IMR-90 (cell line): ENCODE measurements around the gene TLCD1. TPM values are rescaled to one million over a fixed set of nuclear protein-coding genes. Genes with fewer than 3 reads are reported as not detected.

Source experiments
- ATAC-seq: fragments of 200-7000 bp; cut with Tn5 transposase; 2 replicates; pipeline ENCODE4 v1.9.1; 2020; ENCODE audit warnings: low read depth, mild to moderate bottlenecking, moderate library complexity
- BruUV-seq: library from RNA; stranded (reverse); fragments of 400-500 nt; replicated peaks from 2 replicates; lab custom pipeline; 2021; lab: Mats Ljungman, UMichigan
- CTCF ChIA-PET: fragments of 300-600 bp; formaldehyde crosslinking; extraction: SDS; loops from one replicate; lab custom pipeline; 2021; ENCODE audit warnings: antibody characterized with exemption; lab: Yijun Ruan, JAX
- POLR2A ChIA-PET: fragments of 300-600 bp; sonication (Branson Sonifier 250); formaldehyde crosslinking; loops from one replicate; lab custom pipeline; 2022; ENCODE audit warnings: antibody characterized with exemption; ENCODE audit not compliant: unreplicated experiment; lab: Charles Lee
- DNase-seq: peaks from one replicate; pipeline ENCODE4 v3.0.0; 2013
- H2AFZ ChIP-seq: replicated peaks from 2 replicates; pipeline ENCODE3; 2013; ENCODE audit warnings: low read length, mild to moderate bottlenecking; ENCODE audit not compliant: poor library complexity
- H2AK5ac ChIP-seq: 2 replicates; pipeline ENCODE4 v1.6.1; 2013; ENCODE audit warnings: low read depth, low read length, inconsistent platforms
- H2AK9ac ChIP-seq: replicated peaks from 2 replicates; pipeline ENCODE3; 2013; ENCODE audit warnings: mild to moderate bottlenecking, low read depth, low read length, moderate library complexity; ENCODE audit not compliant: poor library complexity
- H2BK120ac ChIP-seq: 2 replicates; pipeline ENCODE4 v1.6.1; 2013; ENCODE audit warnings: low read depth, low read length, inconsistent platforms
- H2BK15ac ChIP-seq: 3 replicates; pipeline ENCODE4 v1.6.1; 2013; ENCODE audit warnings: low read depth, low read length, inconsistent platforms
- H2BK20ac ChIP-seq: 2 replicates; pipeline ENCODE4 v1.6.1; 2013; ENCODE audit warnings: low read depth, mild to moderate bottlenecking, inconsistent platforms, low read length, moderate library complexity
- H2BK5ac ChIP-seq: 2 replicates; pipeline ENCODE4 v1.6.1; 2013; ENCODE audit warnings: mild to moderate bottlenecking, low read depth, low read length, inconsistent platforms; ENCODE audit not compliant: poor library complexity, severe bottlenecking
- H3K14ac ChIP-seq: replicated peaks from 2 replicates; pipeline ENCODE4 v1.6.1; 2013; ENCODE audit warnings: low read depth, low read length, inconsistent platforms
- H3K18ac ChIP-seq: 2 replicates; pipeline ENCODE4 v1.6.1; 2013; ENCODE audit warnings: low read depth, low read length, control low read depth
- H3K23ac ChIP-seq: 2 replicates; pipeline ENCODE4 v1.6.1; 2013; ENCODE audit warnings: low read depth, low read length, inconsistent platforms
- H3K27ac ChIP-seq: 2 replicates; pipeline ENCODE4 v1.5.1; 2013; ENCODE audit warnings: mild to moderate bottlenecking, control low read depth, low read length; ENCODE audit not compliant: insufficient read depth
- H3K27me3 ChIP-seq: 2 replicates; pipeline ENCODE4 v1.6.1; 2013; ENCODE audit warnings: low read length; ENCODE audit not compliant: control insufficient read depth, insufficient read depth
- H3K36me3 ChIP-seq: 2 replicates; pipeline ENCODE4 v1.6.1; 2013; ENCODE audit warnings: low read length, mixed read lengths; ENCODE audit not compliant: control insufficient read depth, insufficient read depth
- H3K4ac ChIP-seq: 2 replicates; pipeline ENCODE4 v1.6.1; 2013; ENCODE audit warnings: low read depth, low read length, inconsistent platforms
- H3K4me1 ChIP-seq: 2 replicates; pipeline ENCODE4 v1.6.1; 2013; ENCODE audit warnings: low read length, mixed read lengths; ENCODE audit not compliant: control insufficient read depth, insufficient read depth
- H3K4me2 ChIP-seq: 2 replicates; pipeline ENCODE4 v1.6.1; 2013; ENCODE audit warnings: low read depth, mild to moderate bottlenecking, control low read depth, low read length, moderate library complexity
- H3K4me3 ChIP-seq: 2 replicates; pipeline ENCODE4 v1.5.1; 2013; ENCODE audit warnings: low read depth, mild to moderate bottlenecking, control low read depth, low read length, moderate library complexity; ENCODE audit not compliant: insufficient read depth
- H3K56ac ChIP-seq: 2 replicates; pipeline ENCODE4 v1.6.1; 2013; ENCODE audit warnings: low read length, inconsistent platforms; ENCODE audit not compliant: insufficient read depth; ENCODE audit errors: extremely low read depth
- H3K79me1 ChIP-seq, 2 experiments: 2 replicates each; pipeline ENCODE4 v1.6.1; 2013; ENCODE audit warnings: low read length in 2 of 2, inconsistent platforms in 1 of 2, low read depth in 1 of 2
- H3K9ac ChIP-seq: 2 replicates; pipeline ENCODE4 v1.6.1; 2013; ENCODE audit warnings: low read depth, low read length, control low read depth
- H3K9me1 ChIP-seq: 2 replicates; pipeline ENCODE4 v1.6.1; 2013; ENCODE audit warnings: low read length, inconsistent platforms; ENCODE audit not compliant: insufficient read depth
- H3K9me3 ChIP-seq: 2 replicates; pipeline ENCODE4 v1.6.1; 2013; ENCODE audit warnings: low read length; ENCODE audit not compliant: control insufficient read depth, insufficient read depth
- H4K20me1 ChIP-seq: 2 replicates; pipeline ENCODE4 v1.6.1; 2013; ENCODE audit warnings: low read length, inconsistent platforms; ENCODE audit not compliant: insufficient read depth
- H4K5ac ChIP-seq: 2 replicates; pipeline ENCODE4 v1.6.1; 2013; ENCODE audit warnings: mild to moderate bottlenecking, low read depth, low read length, control low read depth
- H4K8ac ChIP-seq, 2 experiments: 2 replicates each; pipeline ENCODE4 v1.6.1; 2013; ENCODE audit warnings: low read depth in 2 of 2, low read length in 2 of 2, control low read depth in 1 of 2, inconsistent platforms in 1 of 2
- H4K91ac ChIP-seq: 2 replicates; pipeline ENCODE4 v1.6.1; 2013; ENCODE audit warnings: low read depth, low read length, inconsistent platforms; ENCODE audit not compliant: insufficient read depth
- BHLHE40 ChIP-seq: fragments of 150-350 bp; IDR thresholded peaks from 2 replicates; pipeline ENCODE4 v1.6.1; 2016; ENCODE audit warnings: mild to moderate bottlenecking, low read depth, low read length
- MAZ ChIP-seq: IDR thresholded peaks from 2 replicates; pipeline ENCODE4 v1.6.1; 2012; ENCODE audit warnings: low read depth, mild to moderate bottlenecking, low read length, improper control_type of control experiment, moderate library complexity, borderline replicate concordance
- NFE2L2 ChIP-seq: fragments of 150-350 bp; IDR thresholded peaks from 2 replicates; pipeline ENCODE4 v1.6.1; 2016; ENCODE audit warnings: low read depth, mild to moderate bottlenecking, low read length
- RAD21 ChIP-seq: IDR thresholded peaks from 2 replicates; pipeline ENCODE4 v1.6.1; 2012; ENCODE audit warnings: low read length, improper control_type of control experiment
- RCOR1 ChIP-seq: IDR thresholded peaks from 2 replicates; pipeline ENCODE4 v1.6.1; 2012; ENCODE audit warnings: mild to moderate bottlenecking, low read length, improper control_type of control experiment; ENCODE audit not compliant: insufficient replicate concordance
- RFX5 ChIP-seq: IDR thresholded peaks from 2 replicates; pipeline ENCODE4 v1.8.0; 2012; ENCODE audit warnings: low read depth, mild to moderate bottlenecking, low read length, moderate library complexity
- WGBS, 2 experiments: methylation state at CpG; one replicate each; pipeline versions ENCODE4 v1.1.5 to v1.1.7; 2013; ENCODE audit warnings: missing lambda C conversion rate in 2 of 2; ENCODE audit not compliant: insufficient read length in 1 of 2; ENCODE audit errors: extremely low coverage in 2 of 2; 5-methylcytosine and 5-hydroxymethylcytosine counted together
- dilution Hi-C: fragments of 300-500 bp; cut with HindIII; formaldehyde crosslinking; loops from one replicate; pipeline ENCODE4 v1.14.3; 2018; ENCODE audit warnings: low sequenced_read_pairs; ENCODE audit not compliant: unreplicated experiment
- in situ Hi-C: fragments of 300-500 bp; cut with MboI; formaldehyde crosslinking; loops from 3 replicates; pipeline ENCODE4 v1.14.3; 2019; ENCODE audit warnings: low sequenced_read_pairs, inconsistent platforms, mixed read lengths
- intact Hi-C: fragments of 100-400 bp; cut with micrococcal nuclease; formaldehyde crosslinking; loops from 2 replicates; pipeline ENCODE4 v1.10.0; 2022
- polyA plus RNA-seq, 3 experiments: library from polyadenylated mRNA; depleted of rRNA; stranded (reverse); fragments of >200 nt; gene quantifications; 2 replicates each; pipeline ENCODE4 v1.2.3, GENCODE V29; 2012; ENCODE audit warnings: low replicate concordance in 1 of 3
- total RNA-seq: library from RNA; depleted of rRNA; stranded (reverse); fragments of >200 nt; gene quantifications from 2 replicates; pipeline ENCODE4 v1.2.3, GENCODE V29; 2012

Gene TLCD1
- total and polyA plus RNA-seq, 2 of the 4 experiments (the other 2 are of a cell fraction): 3.6 to 9.3 TPM

GRCh38 chr17:28725166-28725659, 820 bp downstream of the TLCD1 start:
- Histone ChIP-seq H3K9ac (peak overlapping the region; percentile 68), H2AK9ac (peak overlapping the region; percentile 96), H3K23ac (peak overlapping the region; percentile 70), H3K4me1 (peaks cover 12% of the 10 kb centered on the region), H3K4ac (peak overlapping the region; percentile 88), H3K9me3 (no peaks in the 10 kb centered on the region), H4K91ac (peak overlapping the region; percentile 64), H3K18ac (no peak overlapping the region; the same call in 1 of the 2 replicates), H3K56ac (peak overlapping the region; percentile 23), H2BK5ac (peak overlapping the region; percentile 27), H2BK120ac (no peak overlapping the region), H3K27ac (peak overlapping the region; percentile 74), H3K79me1 (peaks cover 10 to 50% of the 10 kb centered on the region in 2 experiments; a peak in 3 of 4 replicates), H2AFZ (peak overlapping the region; percentile 91), H3K9me1 (no peaks in the 10 kb centered on the region), H3K27me3 (no peaks in the 10 kb centered on the region), H2AK5ac (peak overlapping the region; percentile 46), H3K4me3 (peak overlapping the region; percentile 72), H4K20me1 (peaks cover 42% of the 10 kb centered on the region), H3K14ac (peak overlapping the region; percentile 80), H3K4me2 (peak overlapping the region; percentile 98), H2BK20ac (no peak overlapping the region), H2BK15ac (no peak overlapping the region), H4K8ac (peak overlapping the region; percentile 10 to 59; a peak in 2 of 4 replicates), H3K36me3 (peaks cover 36% of the 10 kb centered on the region), H4K5ac (peak overlapping the region; percentile 3; the same call in 1 of the 2 replicates)
- in situ Hi-C loops: no loop called here
- CTCF ChIA-PET: interaction anchor here (0.7 kb wide), 1 partner anchor 313 kb away, joined by 3 read pairs; no protein-coding TSS in a partner anchor
- ATAC-seq: no peak
- WGBS, 2 experiments: no CpG with 5 or more reads among the region's 20 CpGs
- dilution Hi-C loops: no loop called here
- TF ChIP-seq MAZ (no peak), BHLHE40 (no peak), RCOR1 (no peak), NFE2L2 (no peak), RFX5 (no peak), RAD21 (no peak)
- POLR2A ChIA-PET: interaction anchor here (1.3 kb wide), 1 partner anchor 14 kb away, joined by 3 read pairs; no protein-coding TSS in a partner anchor
- no TSS peak for BruUV-seq
- intact Hi-C loops: no loop called here
- DNase-seq: peak; percentile 65
